HEK293 (cell line): Measurements from ENCODE around the gene BET1L.

Experiments used
- CTCF ChIA-PET: fragments of 350-600 bp; formaldehyde crosslinking; extraction: SDS; loops from one replicate; lab custom pipeline; 2021; ENCODE audit warnings: antibody characterized with exemption; lab: Yijun Ruan, JAX
- POLR2A ChIA-PET: fragments of 300-600 bp; formaldehyde crosslinking; extraction: SDS; loops from one replicate; lab custom pipeline; 2020; ENCODE audit warnings: antibody characterized with exemption, inconsistent platforms; lab: Yijun Ruan, JAX
- H3K27ac ChIP-seq: fragments of 200-500 bp; sonication (Bioruptor generic); 2 replicates; pipeline ENCODE4 v1.5.1; 2014; ENCODE audit warnings: low read depth, low read length, control low read depth, inconsistent platforms; ENCODE audit errors: extremely low read depth
- H3K36me3 ChIP-seq, 2 experiments: fragments of 200-500 bp in 1 of 2; sonication (Bioruptor generic) in 1 of 2; 1 replicate in 1 of 2; 2 replicates in 1 of 2; pipeline ENCODE4 v1.5.1; 2014 to 2017; ENCODE audit warnings: inconsistent platforms in 2 of 2, low read length in 2 of 2; ENCODE audit not compliant: control insufficient read depth in 2 of 2, insufficient read depth in 1 of 2
- H3K4me1 ChIP-seq: fragments of 200-500 bp; sonication (Bioruptor generic); 2 replicates; pipeline ENCODE4 v1.5.1; 2014; ENCODE audit warnings: mild to moderate bottlenecking, low read length, inconsistent platforms; ENCODE audit not compliant: control insufficient read depth, insufficient read depth
- H3K4me3 ChIP-seq: 2 replicates; pipeline ENCODE4 v1.5.1; 2011; ENCODE audit warnings: low read depth, mild to moderate bottlenecking, control low read depth, low read length, moderate library complexity
- H3K9me3 ChIP-seq: fragments of 200-500 bp; sonication (Bioruptor generic); 2 replicates; pipeline ENCODE4 v1.5.1; 2014; ENCODE audit warnings: low read depth, low read length, inconsistent platforms; ENCODE audit not compliant: control insufficient read depth, insufficient read depth
- GLI2 ChIP-seq: fragments of 450-650 bp; formaldehyde crosslinking; IDR thresholded peaks from 2 replicates; pipeline ENCODE4; 2017; ENCODE audit warnings: missing biosample characterization, missing genetic modification characterization, low read depth, borderline replicate concordance
- SCRT2 ChIP-seq: fragments of 450-650 bp; formaldehyde crosslinking; IDR thresholded peaks from 2 replicates; pipeline ENCODE4 v1.5.1; 2016; ENCODE audit warnings: missing biosample characterization, missing genetic modification characterization
- ZNF121 ChIP-seq: fragments of 450-650 bp; formaldehyde crosslinking; IDR thresholded peaks from 2 replicates; pipeline ENCODE4 v1.5.1; 2016; ENCODE audit warnings: missing biosample characterization, missing genetic modification characterization
- ZNF248 ChIP-seq: fragments of 450-650 bp; formaldehyde crosslinking; IDR thresholded peaks from 2 replicates; pipeline ENCODE4 v1.5.1; 2017; ENCODE audit warnings: missing biosample characterization, missing genetic modification characterization
- ZNF394 ChIP-seq: fragments of 450-650 bp; formaldehyde crosslinking; IDR thresholded peaks from 2 replicates; pipeline ENCODE4 v1.5.1; 2016; ENCODE audit warnings: missing biosample characterization, missing genetic modification characterization, mild to moderate bottlenecking, moderate library complexity, borderline replicate concordance
- ZNF621 ChIP-seq: fragments of 450-650 bp; formaldehyde crosslinking; IDR thresholded peaks from 2 replicates; pipeline ENCODE4 v1.5.1; 2017; ENCODE audit warnings: missing biosample characterization, missing genetic modification characterization
- ZNF623 ChIP-seq: fragments of 450-650 bp; formaldehyde crosslinking; IDR thresholded peaks from 2 replicates; pipeline ENCODE4 v1.5.1; 2016; ENCODE audit warnings: missing biosample characterization, missing genetic modification characterization
- ZNF658 ChIP-seq: fragments of 450-650 bp; formaldehyde crosslinking; IDR thresholded peaks from 2 replicates; pipeline ENCODE4; 2016; ENCODE audit warnings: missing biosample characterization, missing genetic modification characterization
- TF ChIP-seq, protein P1 (sequence below): fragments of 450-650 bp; formaldehyde crosslinking; IDR thresholded peaks from 2 replicates; pipeline ENCODE4 v1.5.1; 2016; ENCODE audit warnings: missing biosample characterization, missing genetic modification characterization, borderline replicate concordance
- TF ChIP-seq, protein P2 (sequence below): fragments of 450-650 bp; formaldehyde crosslinking; IDR thresholded peaks from 2 replicates; pipeline ENCODE4; 2016; ENCODE audit warnings: missing biosample characterization, missing genetic modification characterization
- TF ChIP-seq, protein P3 (sequence below): fragments of 450-650 bp; formaldehyde crosslinking; IDR thresholded peaks from 2 replicates; pipeline ENCODE4 v1.5.1; 2016; ENCODE audit warnings: missing biosample characterization, missing genetic modification characterization
- TF ChIP-seq, protein P4 (sequence below): fragments of 450-650 bp; formaldehyde crosslinking; IDR thresholded peaks from 2 replicates; pipeline ENCODE4 v1.5.1; 2016; ENCODE audit warnings: missing biosample characterization, missing genetic modification characterization
- TF ChIP-seq, protein P5 (sequence below): fragments of 450-650 bp; formaldehyde crosslinking; IDR thresholded peaks from 2 replicates; pipeline ENCODE4 v1.5.1; 2017; ENCODE audit warnings: missing biosample characterization, missing genetic modification characterization
- TF ChIP-seq, protein P6 (sequence below): fragments of 450-650 bp; formaldehyde crosslinking; IDR thresholded peaks from 2 replicates; pipeline ENCODE4 v1.5.1; 2016; ENCODE audit warnings: missing biosample characterization, missing genetic modification characterization
- TF ChIP-seq, protein P7 (sequence below): fragments of 450-650 bp; formaldehyde crosslinking; IDR thresholded peaks from 2 replicates; pipeline ENCODE4 v1.5.1; 2016; ENCODE audit warnings: missing biosample characterization, missing genetic modification characterization

Gene BET1L

DNA sequence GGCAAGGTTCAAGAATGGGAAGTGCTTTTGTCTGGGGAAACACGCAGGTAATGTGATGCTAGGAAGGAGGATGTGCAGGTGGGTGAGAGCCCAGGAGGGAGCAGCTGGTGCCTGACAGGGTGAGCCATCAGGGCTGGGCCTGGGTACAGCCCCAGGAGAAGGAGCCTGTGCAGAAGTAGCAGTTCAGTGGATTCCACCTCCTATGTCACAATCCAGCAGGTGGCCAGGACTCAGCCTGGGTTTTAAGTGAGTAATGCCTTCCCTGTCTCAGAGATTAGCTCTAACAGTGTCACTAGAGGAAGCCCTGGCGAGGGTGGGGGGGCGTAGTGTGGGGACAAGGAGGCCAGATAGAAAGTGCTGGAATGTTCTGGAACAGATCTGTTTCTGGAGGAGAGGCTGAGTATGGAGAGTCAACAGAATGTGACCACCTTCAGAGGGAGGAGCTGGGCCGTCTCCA, 8.4 kb upstream of the BET1L start:
- TF ChIP-seq SCRT2 (tag by site-specific recombination), result 0 out of 2 replicates have a peak, but pooled peaks have one; percentile 18
- TF ChIP-seq, protein P1, sequence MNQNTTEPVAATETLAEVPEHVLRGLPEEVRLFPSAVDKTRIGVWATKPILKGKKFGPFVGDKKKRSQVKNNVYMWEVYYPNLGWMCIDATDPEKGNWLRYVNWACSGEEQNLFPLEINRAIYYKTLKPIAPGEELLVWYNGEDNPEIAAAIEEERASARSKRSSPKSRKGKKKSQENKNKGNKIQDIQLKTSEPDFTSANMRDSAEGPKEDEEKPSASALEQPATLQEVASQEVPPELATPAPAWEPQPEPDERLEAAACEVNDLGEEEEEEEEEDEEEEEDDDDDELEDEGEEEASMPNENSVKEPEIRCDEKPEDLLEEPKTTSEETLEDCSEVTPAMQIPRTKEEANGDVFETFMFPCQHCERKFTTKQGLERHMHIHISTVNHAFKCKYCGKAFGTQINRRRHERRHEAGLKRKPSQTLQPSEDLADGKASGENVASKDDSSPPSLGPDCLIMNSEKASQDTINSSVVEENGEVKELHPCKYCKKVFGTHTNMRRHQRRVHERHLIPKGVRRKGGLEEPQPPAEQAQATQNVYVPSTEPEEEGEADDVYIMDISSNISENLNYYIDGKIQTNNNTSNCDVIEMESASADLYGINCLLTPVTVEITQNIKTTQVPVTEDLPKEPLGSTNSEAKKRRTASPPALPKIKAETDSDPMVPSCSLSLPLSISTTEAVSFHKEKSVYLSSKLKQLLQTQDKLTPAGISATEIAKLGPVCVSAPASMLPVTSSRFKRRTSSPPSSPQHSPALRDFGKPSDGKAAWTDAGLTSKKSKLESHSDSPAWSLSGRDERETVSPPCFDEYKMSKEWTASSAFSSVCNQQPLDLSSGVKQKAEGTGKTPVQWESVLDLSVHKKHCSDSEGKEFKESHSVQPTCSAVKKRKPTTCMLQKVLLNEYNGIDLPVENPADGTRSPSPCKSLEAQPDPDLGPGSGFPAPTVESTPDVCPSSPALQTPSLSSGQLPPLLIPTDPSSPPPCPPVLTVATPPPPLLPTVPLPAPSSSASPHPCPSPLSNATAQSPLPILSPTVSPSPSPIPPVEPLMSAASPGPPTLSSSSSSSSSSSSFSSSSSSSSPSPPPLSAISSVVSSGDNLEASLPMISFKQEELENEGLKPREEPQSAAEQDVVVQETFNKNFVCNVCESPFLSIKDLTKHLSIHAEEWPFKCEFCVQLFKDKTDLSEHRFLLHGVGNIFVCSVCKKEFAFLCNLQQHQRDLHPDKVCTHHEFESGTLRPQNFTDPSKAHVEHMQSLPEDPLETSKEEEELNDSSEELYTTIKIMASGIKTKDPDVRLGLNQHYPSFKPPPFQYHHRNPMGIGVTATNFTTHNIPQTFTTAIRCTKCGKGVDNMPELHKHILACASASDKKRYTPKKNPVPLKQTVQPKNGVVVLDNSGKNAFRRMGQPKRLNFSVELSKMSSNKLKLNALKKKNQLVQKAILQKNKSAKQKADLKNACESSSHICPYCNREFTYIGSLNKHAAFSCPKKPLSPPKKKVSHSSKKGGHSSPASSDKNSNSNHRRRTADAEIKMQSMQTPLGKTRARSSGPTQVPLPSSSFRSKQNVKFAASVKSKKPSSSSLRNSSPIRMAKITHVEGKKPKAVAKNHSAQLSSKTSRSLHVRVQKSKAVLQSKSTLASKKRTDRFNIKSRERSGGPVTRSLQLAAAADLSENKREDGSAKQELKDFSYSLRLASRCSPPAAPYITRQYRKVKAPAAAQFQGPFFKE (tag by site-specific recombination), result no peak
- Histone ChIP-seq H3K36me3 (peaks cover 0 to 81% of the 10 kb centered on the region in 2 experiments; a peak in 1 of 3 replicates), H3K4me3 (no peak overlapping the region), H3K4me1 (no peaks in the 10 kb centered on the region), H3K27ac (no peak overlapping the region), H3K9me3 (no peaks in the 10 kb centered on the region)
- ChIA-PET POLR2A (interaction anchor here (0.6 to 2.7 kb wide), 3 partner anchors 8 to 588 kb away, joined by 3 to 22 read pairs (median 3); partner anchors contain the start of genes BET1L and RIC8A), CTCF (interaction anchor here (1.6 kb wide), 1 partner anchor 35 kb away, joined by 10 read pairs; no protein-coding TSS in a partner anchor)

DNA sequence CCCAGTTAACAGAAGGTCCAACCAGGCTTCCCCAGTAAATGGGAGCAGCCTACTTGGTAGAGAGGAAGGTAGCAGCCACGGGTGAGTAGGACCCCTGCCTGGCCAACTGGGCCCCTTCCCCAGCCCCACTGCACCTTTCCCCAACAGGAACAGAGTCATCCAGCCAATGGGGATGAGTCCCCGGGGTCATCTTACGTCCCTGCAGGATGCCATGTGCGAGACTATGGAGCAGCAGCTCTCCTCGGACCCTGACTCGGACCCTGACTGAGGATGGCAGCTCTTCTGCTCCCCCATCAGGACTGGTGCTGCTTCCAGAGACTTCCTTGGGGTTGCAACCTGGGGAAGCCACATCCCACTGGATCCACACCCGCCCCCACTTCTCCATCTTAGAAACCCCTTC, 6.9 kb upstream of the BET1L start:
- Histone ChIP-seq H3K27ac (no peak overlapping the region), H3K36me3 (peaks cover 0 to 92% of the 10 kb centered on the region in 2 experiments; a peak in 1 of 3 replicates), H3K4me1 (no peaks in the 10 kb centered on the region), H3K4me3 (no peak overlapping the region), H3K9me3 (no peaks in the 10 kb centered on the region)
- POLR2A ChIA-PET, result no interaction called here
- CTCF ChIA-PET, result interaction anchor here (1.0 kb wide), 1 partner anchor 37 kb away, joined by 3 read pairs; no protein-coding TSS in a partner anchor
- TF ChIP-seq ZNF621 (tag by site-specific recombination) (no peak), ZNF623 (tag by site-specific recombination) (no peak), GLI2 (tag by site-specific recombination) (no peak), ZNF658 (no peak), ZNF121 (tag by site-specific recombination) (no peak), ZNF394 (tag by site-specific recombination) (no peak), SCRT2 (tag by site-specific recombination) (no peak), ZNF248 (tag by site-specific recombination) (no peak)
- TF ChIP-seq, protein P2, sequence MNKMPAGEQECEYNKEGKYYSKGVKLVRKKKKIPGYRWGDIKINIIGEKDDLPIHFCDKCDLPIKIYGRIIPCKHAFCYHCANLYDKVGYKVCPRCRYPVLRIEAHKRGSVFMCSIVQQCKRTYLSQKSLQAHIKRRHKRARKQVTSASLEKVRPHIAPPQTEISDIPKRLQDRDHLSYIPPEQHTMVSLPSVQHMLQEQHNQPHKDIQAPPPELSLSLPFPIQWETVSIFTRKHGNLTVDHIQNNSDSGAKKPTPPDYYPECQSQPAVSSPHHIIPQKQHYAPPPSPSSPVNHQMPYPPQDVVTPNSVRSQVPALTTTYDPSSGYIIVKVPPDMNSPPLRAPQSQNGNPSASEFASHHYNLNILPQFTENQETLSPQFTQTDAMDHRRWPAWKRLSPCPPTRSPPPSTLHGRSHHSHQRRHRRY, result no peak
- TF ChIP-seq, protein P3, sequence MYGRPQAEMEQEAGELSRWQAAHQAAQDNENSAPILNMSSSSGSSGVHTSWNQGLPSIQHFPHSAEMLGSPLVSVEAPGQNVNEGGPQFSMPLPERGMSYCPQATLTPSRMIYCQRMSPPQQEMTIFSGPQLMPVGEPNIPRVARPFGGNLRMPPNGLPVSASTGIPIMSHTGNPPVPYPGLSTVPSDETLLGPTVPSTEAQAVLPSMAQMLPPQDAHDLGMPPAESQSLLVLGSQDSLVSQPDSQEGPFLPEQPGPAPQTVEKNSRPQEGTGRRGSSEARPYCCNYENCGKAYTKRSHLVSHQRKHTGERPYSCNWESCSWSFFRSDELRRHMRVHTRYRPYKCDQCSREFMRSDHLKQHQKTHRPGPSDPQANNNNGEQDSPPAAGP (tag by site-specific recombination), result no peak
- TF ChIP-seq, protein P4, sequence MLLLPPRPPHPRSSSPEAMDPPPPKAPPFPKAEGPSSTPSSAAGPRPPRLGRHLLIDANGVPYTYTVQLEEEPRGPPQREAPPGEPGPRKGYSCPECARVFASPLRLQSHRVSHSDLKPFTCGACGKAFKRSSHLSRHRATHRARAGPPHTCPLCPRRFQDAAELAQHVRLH (tag by site-specific recombination), result no peak
- TF ChIP-seq, protein P5, sequence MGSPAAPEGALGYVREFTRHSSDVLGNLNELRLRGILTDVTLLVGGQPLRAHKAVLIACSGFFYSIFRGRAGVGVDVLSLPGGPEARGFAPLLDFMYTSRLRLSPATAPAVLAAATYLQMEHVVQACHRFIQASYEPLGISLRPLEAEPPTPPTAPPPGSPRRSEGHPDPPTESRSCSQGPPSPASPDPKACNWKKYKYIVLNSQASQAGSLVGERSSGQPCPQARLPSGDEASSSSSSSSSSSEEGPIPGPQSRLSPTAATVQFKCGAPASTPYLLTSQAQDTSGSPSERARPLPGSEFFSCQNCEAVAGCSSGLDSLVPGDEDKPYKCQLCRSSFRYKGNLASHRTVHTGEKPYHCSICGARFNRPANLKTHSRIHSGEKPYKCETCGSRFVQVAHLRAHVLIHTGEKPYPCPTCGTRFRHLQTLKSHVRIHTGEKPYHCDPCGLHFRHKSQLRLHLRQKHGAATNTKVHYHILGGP, result no peak
- TF ChIP-seq, protein P6, sequence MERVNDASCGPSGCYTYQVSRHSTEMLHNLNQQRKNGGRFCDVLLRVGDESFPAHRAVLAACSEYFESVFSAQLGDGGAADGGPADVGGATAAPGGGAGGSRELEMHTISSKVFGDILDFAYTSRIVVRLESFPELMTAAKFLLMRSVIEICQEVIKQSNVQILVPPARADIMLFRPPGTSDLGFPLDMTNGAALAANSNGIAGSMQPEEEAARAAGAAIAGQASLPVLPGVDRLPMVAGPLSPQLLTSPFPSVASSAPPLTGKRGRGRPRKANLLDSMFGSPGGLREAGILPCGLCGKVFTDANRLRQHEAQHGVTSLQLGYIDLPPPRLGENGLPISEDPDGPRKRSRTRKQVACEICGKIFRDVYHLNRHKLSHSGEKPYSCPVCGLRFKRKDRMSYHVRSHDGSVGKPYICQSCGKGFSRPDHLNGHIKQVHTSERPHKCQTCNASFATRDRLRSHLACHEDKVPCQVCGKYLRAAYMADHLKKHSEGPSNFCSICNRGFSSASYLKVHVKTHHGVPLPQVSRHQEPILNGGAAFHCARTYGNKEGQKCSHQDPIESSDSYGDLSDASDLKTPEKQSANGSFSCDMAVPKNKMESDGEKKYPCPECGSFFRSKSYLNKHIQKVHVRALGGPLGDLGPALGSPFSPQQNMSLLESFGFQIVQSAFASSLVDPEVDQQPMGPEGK (tag by site-specific recombination), result no peak
- TF ChIP-seq, protein P7, sequence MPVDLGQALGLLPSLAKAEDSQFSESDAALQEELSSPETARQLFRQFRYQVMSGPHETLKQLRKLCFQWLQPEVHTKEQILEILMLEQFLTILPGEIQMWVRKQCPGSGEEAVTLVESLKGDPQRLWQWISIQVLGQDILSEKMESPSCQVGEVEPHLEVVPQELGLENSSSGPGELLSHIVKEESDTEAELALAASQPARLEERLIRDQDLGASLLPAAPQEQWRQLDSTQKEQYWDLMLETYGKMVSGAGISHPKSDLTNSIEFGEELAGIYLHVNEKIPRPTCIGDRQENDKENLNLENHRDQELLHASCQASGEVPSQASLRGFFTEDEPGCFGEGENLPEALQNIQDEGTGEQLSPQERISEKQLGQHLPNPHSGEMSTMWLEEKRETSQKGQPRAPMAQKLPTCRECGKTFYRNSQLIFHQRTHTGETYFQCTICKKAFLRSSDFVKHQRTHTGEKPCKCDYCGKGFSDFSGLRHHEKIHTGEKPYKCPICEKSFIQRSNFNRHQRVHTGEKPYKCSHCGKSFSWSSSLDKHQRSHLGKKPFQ (tag by site-specific recombination), result no peak
